Neutrophil (primary cell): ENCODE measurements around the gene PHYKPL.
"Not testable (repeated sequence)": the region's sequence is repeated elsewhere in the genome, so short reads cannot be mapped to it uniquely, and the experiment has no call there.

ENCODE experiments used
- H3K27ac ChIP-seq: fragments of 200-600 bp; sonication (generic); 2 replicates; pipeline ENCODE4 v1.5.1; 2016; ENCODE audit warnings: mild to moderate bottlenecking, moderate library complexity
- H3K27me3 ChIP-seq: fragments of 200-600 bp; sonication (generic); 2 replicates; pipeline ENCODE4 v1.6.0; 2016; ENCODE audit warnings: mild to moderate bottlenecking
- H3K36me3 ChIP-seq: fragments of 200-600 bp; sonication (generic); 2 replicates; pipeline ENCODE4 v1.5.1; 2017
- H3K4me1 ChIP-seq, 2 experiments: fragments of 200-600 bp in 1 of 2; sonication (generic) in 1 of 2; 1 replicate in 1 of 2; 2 replicates in 1 of 2; pipeline versions ENCODE4 v1.5.1 to v1.6.1; 2013 to 2016; ENCODE audit warnings: low read depth in 1 of 2, low read length in 1 of 2, mild to moderate bottlenecking in 1 of 2, moderate library complexity in 1 of 2; ENCODE audit not compliant: control insufficient read depth in 1 of 2, insufficient read depth in 1 of 2
- H3K4me3 ChIP-seq, 2 experiments: fragments of 200-600 bp in 1 of 2; sonication (generic) in 1 of 2; 1 replicate in 1 of 2; 2 replicates in 1 of 2; pipeline ENCODE4 v1.5.1; 2013 to 2016; ENCODE audit warnings: low read depth in 1 of 2, low read length in 1 of 2, mild to moderate bottlenecking in 1 of 2, moderate library complexity in 1 of 2
- H3K9me3 ChIP-seq: fragments of 200-600 bp; sonication (generic); 2 replicates; pipeline ENCODE4 v1.5.1; 2016
- TF ChIP-seq, protein P1 (sequence below): fragments of 200-600 bp; sonication (generic); IDR thresholded peaks from 2 replicates; pipeline ENCODE4 v1.5.1; 2016; ENCODE audit warnings: antibody characterized with exemption

Gene PHYKPL

DNA sequence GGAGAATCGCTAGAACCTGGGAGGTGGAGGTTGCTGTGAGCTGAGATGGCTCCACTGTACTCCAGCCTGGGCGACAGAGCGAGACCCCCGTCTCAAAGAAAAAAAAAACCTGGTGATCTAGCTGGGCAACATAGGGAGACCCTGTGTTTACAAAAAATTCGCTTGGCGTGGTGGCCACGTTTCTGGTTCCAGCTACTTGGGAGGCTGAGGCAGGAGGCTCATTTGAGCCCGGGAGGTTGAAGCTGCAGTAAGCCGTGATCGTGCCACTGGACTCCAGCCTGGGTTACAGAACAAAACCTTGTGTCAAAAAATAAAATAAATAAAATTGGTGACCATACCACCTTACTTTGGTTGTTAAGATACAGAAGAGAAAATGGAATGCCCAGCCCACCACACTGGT, 30.1 kb downstream of the PHYKPL start:
- peak overlapping the region; percentile 41 for H3K27ac ChIP-seq
- H3K27me3 ChIP-seq: no peaks in the 10 kb centered on the region
- peaks cover 41 to 50% of the 10 kb centered on the region in 2 experiments for H3K4me1 ChIP-seq
- no peaks in the 10 kb centered on the region for H3K9me3 ChIP-seq
- H3K36me3 ChIP-seq: peaks cover 12% of the 10 kb centered on the region
- TF ChIP-seq, protein P1, sequence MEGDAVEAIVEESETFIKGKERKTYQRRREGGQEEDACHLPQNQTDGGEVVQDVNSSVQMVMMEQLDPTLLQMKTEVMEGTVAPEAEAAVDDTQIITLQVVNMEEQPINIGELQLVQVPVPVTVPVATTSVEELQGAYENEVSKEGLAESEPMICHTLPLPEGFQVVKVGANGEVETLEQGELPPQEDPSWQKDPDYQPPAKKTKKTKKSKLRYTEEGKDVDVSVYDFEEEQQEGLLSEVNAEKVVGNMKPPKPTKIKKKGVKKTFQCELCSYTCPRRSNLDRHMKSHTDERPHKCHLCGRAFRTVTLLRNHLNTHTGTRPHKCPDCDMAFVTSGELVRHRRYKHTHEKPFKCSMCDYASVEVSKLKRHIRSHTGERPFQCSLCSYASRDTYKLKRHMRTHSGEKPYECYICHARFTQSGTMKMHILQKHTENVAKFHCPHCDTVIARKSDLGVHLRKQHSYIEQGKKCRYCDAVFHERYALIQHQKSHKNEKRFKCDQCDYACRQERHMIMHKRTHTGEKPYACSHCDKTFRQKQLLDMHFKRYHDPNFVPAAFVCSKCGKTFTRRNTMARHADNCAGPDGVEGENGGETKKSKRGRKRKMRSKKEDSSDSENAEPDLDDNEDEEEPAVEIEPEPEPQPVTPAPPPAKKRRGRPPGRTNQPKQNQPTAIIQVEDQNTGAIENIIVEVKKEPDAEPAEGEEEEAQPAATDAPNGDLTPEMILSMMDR: no peak
- no peak overlapping the region for H3K4me3 ChIP-seq

DNA sequence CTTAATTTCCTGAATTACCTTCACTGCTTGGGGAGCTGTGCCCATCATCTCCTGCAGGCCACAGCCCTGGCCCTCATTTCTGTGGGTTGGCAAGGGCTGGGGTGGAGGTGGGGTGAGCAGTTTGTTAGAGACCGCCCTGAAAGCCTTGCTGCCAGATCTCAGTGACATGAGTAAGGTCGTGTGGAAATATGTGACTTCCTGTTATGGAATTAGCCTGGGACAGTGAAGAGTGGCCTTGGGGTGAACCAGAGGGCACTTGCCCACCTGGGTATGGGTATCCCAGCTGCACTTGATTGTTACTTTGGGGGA, 30.7 kb downstream of the PHYKPL start:
- peak overlapping the region; percentile 41 for H3K27ac ChIP-seq
- TF ChIP-seq, protein P1: no peak
- peaks cover 7% of the 10 kb centered on the region for H3K36me3 ChIP-seq
- no peaks in the 10 kb centered on the region for H3K27me3 ChIP-seq
- no peaks in the 10 kb centered on the region for H3K9me3 ChIP-seq
- peaks cover 41 to 49% of the 10 kb centered on the region in 2 experiments for H3K4me1 ChIP-seq
- no peak overlapping the region for H3K4me3 ChIP-seq

DNA sequence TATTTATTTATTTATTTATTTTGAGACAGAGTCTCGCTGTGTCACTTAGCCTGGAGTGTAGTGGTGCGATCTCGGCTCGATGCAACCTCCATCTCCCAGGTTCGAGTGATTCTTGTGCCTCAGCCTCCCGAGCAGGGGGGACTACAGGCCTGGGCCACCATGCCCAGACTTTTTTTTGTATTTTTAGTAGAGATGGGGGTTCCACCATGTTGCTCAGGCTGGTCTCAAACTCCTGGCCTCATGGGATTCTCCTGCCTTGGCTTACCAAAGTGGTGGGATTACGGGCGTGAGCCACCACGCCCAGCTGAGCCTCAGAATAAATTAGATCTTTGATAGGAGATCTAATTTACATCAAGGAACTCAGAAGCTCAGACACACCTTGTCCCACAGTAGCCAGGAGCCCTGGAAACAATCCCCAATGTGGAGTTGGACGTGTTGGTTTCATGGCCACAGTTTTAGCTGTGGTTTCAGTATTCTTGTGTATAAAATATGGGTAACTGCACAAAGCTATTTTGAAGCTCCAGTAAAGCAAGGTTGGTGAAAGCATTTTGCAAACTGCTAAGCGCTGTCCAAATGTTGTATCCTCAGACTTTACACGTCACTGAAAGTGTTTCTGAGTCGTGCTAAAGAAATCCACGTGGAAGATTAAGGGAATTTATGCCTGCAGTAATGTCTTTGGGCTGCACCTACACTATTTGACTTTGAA, 31.2 kb downstream of the PHYKPL start:
- no peak overlapping the region for H3K4me3 ChIP-seq
- no peaks in the 10 kb centered on the region for H3K9me3 ChIP-seq
- no peaks in the 10 kb centered on the region for H3K27me3 ChIP-seq
- H3K4me1 ChIP-seq: peaks cover 37 to 44% of the 10 kb centered on the region in 2 experiments
- H3K36me3 ChIP-seq: peaks cover 2% of the 10 kb centered on the region
- H3K27ac ChIP-seq: peak overlapping the region; percentile 41
- TF ChIP-seq, protein P1: no peak

DNA sequence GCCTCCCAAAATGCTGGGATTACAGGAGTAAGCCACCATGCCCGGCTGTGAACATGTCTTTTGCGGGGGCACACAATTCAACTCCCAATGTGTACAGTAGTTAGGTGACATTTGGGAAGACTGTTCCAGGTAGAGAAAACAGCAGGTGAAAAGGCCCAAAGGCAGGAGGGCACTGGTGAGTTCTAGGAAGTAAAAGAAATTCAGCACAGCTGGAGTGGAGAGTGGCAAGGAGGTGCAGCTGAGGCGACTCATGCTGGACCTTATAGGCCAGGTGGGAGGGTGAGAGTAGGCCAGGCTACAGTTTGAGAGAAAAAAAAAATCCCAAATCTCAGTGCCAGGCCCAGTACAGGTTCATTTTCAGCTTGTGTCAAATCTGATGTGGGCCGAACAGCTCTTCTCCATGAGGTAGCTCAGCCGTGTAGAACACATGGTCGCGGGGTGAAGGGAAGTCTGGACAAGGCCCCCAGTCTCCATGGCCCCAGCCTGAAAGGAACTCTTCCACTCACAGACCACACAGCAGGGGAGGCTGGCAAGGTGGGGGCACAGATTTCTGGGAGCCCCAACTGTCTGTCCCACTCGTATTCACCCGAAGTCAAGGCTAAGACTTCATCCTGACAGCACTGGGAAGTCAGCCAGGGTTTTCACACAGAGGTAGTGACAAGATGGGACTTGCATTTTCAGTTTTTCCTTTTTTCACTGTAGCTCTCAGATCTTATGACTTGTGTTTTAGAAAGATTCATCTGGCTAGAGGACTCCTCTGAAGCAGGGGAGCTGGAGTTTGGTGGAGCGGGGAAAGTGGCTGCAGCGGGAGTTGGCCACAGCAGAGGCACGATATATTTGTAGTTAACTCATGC, 32.8 kb downstream of the PHYKPL start:
- Histone ChIP-seq H3K36me3 (no peaks in the 10 kb centered on the region), H3K27ac (no peak overlapping the region), H3K4me1 (peaks cover 26 to 32% of the 10 kb centered on the region in 2 experiments), H3K9me3 (no peaks in the 10 kb centered on the region), H3K27me3 (no peaks in the 10 kb centered on the region), H3K4me3 (no peak overlapping the region)
- TF ChIP-seq, protein P1: no peak

DNA sequence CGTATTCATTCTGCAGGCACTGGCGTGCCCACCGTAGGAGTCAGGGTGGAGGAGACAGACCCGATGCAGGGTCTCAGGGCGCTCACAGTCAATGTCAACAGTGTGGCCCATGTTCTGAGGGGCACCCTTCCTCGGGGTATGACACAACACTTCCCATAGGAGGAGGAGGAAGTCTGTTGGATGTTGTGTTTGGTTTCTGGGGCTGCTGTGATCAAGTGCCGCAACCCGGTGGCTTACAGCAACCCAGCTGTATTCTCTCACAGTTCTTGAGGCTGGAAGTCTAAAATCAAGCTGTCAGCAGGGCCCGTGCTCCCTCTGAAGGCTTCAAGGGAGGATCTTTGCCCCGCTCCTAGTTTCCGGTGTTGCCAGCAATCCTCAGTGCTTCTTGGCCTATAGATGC, 33.9 kb downstream of the PHYKPL start:
- Histone ChIP-seq H3K27me3 (no peaks in the 10 kb centered on the region), H3K4me3 (no peak overlapping the region), H3K9me3 (no peaks in the 10 kb centered on the region), H3K4me1 (peaks cover 34 to 40% of the 10 kb centered on the region in 2 experiments), H3K36me3 (no peaks in the 10 kb centered on the region), H3K27ac (no peak overlapping the region)
- TF ChIP-seq, protein P1: no peak

DNA sequence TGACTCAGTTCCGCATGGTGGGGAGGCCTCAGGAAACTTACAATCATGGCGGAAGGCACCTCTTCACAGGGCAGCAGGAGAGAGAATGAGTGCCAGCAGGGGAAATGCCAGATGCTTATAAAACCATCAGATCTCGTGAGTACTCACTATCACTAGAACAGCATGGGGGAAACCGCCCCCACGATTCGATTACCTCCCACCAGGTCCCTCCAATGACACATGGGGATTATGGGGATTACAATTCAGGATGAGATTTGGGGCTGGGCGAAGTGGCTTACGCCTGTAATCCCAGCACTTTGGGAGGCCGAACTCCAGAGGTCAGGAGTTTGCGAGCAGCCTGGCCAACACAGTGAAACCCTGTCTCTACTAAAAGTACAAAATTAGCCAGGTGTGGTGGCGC, 34.5 kb downstream of the PHYKPL start:
- H3K27ac ChIP-seq, H3K4me3 ChIP-seq, H3K36me3 ChIP-seq, H3K9me3 ChIP-seq, H3K27me3 ChIP-seq: not testable (repeated sequence)
- peaks cover 40 to 42% of the 10 kb centered on the region in 2 experiments for H3K4me1 ChIP-seq
